ENCODE measurements around the gene AKAP14. TPM values are rescaled to one million over a fixed set of nuclear protein-coding genes. Genes with fewer than 3 reads are reported as not detected.

The AKAP14 gene
- not detected in 3 replicates for total RNA-seq
- long read RNA-seq = 0 reads

GRCh38 chrX:119895843-119896326, at the start of gene AKAP14:
AKAP14 (plus strand) TSS chrX:119895893; CDS start chrX:119903224, 7,331 bp downstream.
- no peaks in the 10 kb centered on the region for H3K27me3 Mint-ChIP-seq (ENCODE audit: low read depth)
- no peak within 1 kb of the TSS for H3K4me3 Mint-ChIP-seq (ENCODE audit: unreplicated experiment)
- TF ChIP-seq CTCF (IDR thresholded peaks at IDR 0.05) = no peak

GRCh38 chrX:119852382-119853353, 43.0 kb upstream of the AKAP14 start, which contains the start of gene UPF3B:
UPF3B (minus strand) TSS chrX:119852963; CDS start chrX:119852928, 35 bp downstream.
- Mint-ChIP-seq H3K9me3 (ENCODE audit: low read depth) (peaks cover 4% of the 10 kb centered on the region), H3K4me1 (ENCODE audit: low read depth) (peaks cover 7% of the 10 kb centered on the region)

More at GRCh38 chrX:119895843-119896326, at the start of gene AKAP14:
- peak; percentile 17 for DNase-seq (ENCODE audit: low spot score)
- Mint-ChIP-seq H3K4me1 (ENCODE audit: low read depth) (no peaks in the 10 kb centered on the region), H3K36me3 (ENCODE audit: low read depth) (no peaks in the 10 kb centered on the region), H3K27ac (ENCODE audit: unreplicated experiment) (no peak within 1 kb of the TSS), H3K9me3 (ENCODE audit: low read depth) (peaks cover 3% of the 10 kb centered on the region)

GRCh38 chrX:119853444-119853843, 42.2 kb upstream of the AKAP14 start:
- peaks cover 7% of the 10 kb centered on the region for H3K4me1 Mint-ChIP-seq (ENCODE audit: low read depth)
- H3K4me3 Mint-ChIP-seq (ENCODE audit: unreplicated experiment) = peak overlapping the region; percentile 98
- no peak for TF ChIP-seq CTCF (IDR thresholded peaks at IDR 0.05)
- DNase-seq (ENCODE audit: low spot score) = no peak
- H3K36me3 Mint-ChIP-seq (ENCODE audit: low read depth) = peaks cover 1% of the 10 kb centered on the region
- peaks cover 4% of the 10 kb centered on the region for H3K9me3 Mint-ChIP-seq (ENCODE audit: low read depth)
- peak overlapping the region; percentile 98 for H3K27ac Mint-ChIP-seq (ENCODE audit: unreplicated experiment)
- no peaks in the 10 kb centered on the region for H3K27me3 Mint-ChIP-seq (ENCODE audit: low read depth)

More at GRCh38 chrX:119852382-119853353, 43.0 kb upstream of the AKAP14 start, which contains the start of gene UPF3B:
- Mint-ChIP-seq H3K27me3 (ENCODE audit: low read depth) (no peaks in the 10 kb centered on the region), H3K4me3 (ENCODE audit: unreplicated experiment) (peak within 1 kb of the TSS; percentile 98), H3K27ac (ENCODE audit: unreplicated experiment) (peak within 1 kb of the TSS; percentile 98), H3K36me3 (ENCODE audit: low read depth) (peaks cover 1% of the 10 kb centered on the region)
- peak; percentile 94 for DNase-seq (ENCODE audit: low spot score)
- TF ChIP-seq CTCF (IDR thresholded peaks at IDR 0.05) = peak; percentile 8

- Mint-ChIP-seq H3K4me3 (ENCODE audit: unreplicated experiment) (peak overlapping the region; percentile 86), H3K27me3 (ENCODE audit: low read depth) (no peaks in the 10 kb centered on the region), H3K4me1 (ENCODE audit: low read depth) (peaks cover 18% of the 10 kb centered on the region), H3K27ac (ENCODE audit: unreplicated experiment) (peak overlapping the region; percentile 96), H3K9me3 (ENCODE audit: low read depth) (no peaks in the 10 kb centered on the region), H3K36me3 (ENCODE audit: low read depth) (peaks cover 1% of the 10 kb centered on the region)
- DNase-seq (ENCODE audit: low spot score) = no peak
- TF ChIP-seq CTCF (IDR thresholded peaks at IDR 0.05) = no peak
These were observed 25.0 kb upstream of the AKAP14 start for GRCh38 chrX:119870626-119871131.

- H3K9me3 Mint-ChIP-seq (ENCODE audit: low read depth) = no peaks in the 10 kb centered on the region
- H3K27ac Mint-ChIP-seq (ENCODE audit: unreplicated experiment) = peak overlapping the region; percentile 96
- TF ChIP-seq CTCF (IDR thresholded peaks at IDR 0.05) = no peak
- no peak for DNase-seq (ENCODE audit: low spot score)
- H3K4me1 Mint-ChIP-seq (ENCODE audit: low read depth) = peaks cover 18% of the 10 kb centered on the region
- peak overlapping the region; percentile 86 for H3K4me3 Mint-ChIP-seq (ENCODE audit: unreplicated experiment)
- peaks cover 1% of the 10 kb centered on the region for H3K36me3 Mint-ChIP-seq (ENCODE audit: low read depth)
- no peaks in the 10 kb centered on the region for H3K27me3 Mint-ChIP-seq (ENCODE audit: low read depth)
These were observed 24.5 kb upstream of the AKAP14 start for GRCh38 chrX:119871245-119871598.

All from chondrocyte (in vitro differentiated cells).